ENCODE measurements around the gene SF3B2. TPM values are rescaled to one million over a fixed set of nuclear protein-coding genes. Genes with fewer than 3 reads are reported as not detected.

The SF3B2 gene
- total RNA-seq, 2 donors from 2014 or later = 112 to 255 TPM

GRCh38 chr11:66016793-66017177, 35.4 kb upstream of the SF3B2 start:
- no peak overlapping the region for H3K27ac ChIP-seq
- no peaks in the 10 kb centered on the region for H3K9me3 ChIP-seq
- H3K36me3 ChIP-seq (replicated peaks in 1 of 2; ENCODE audit: insufficient read depth in 1 of 2, low read depth in 2 of 2) = no peaks in the 10 kb centered on the region
- intact Hi-C loops (cut with DNase I) = no loop called here
- DNase-seq = no peak
- no peaks in the 10 kb centered on the region for H3K4me1 ChIP-seq
- 82% methylated on average over 10 of the region's 10 CpGs; no CpG with 5 or more reads in 1 of the 2 donors for WGBS, 2 donors
- ATAC-seq = no peak
- no peaks in the 10 kb centered on the region for H3K27me3 ChIP-seq
- TF ChIP-seq, protein P1, sequence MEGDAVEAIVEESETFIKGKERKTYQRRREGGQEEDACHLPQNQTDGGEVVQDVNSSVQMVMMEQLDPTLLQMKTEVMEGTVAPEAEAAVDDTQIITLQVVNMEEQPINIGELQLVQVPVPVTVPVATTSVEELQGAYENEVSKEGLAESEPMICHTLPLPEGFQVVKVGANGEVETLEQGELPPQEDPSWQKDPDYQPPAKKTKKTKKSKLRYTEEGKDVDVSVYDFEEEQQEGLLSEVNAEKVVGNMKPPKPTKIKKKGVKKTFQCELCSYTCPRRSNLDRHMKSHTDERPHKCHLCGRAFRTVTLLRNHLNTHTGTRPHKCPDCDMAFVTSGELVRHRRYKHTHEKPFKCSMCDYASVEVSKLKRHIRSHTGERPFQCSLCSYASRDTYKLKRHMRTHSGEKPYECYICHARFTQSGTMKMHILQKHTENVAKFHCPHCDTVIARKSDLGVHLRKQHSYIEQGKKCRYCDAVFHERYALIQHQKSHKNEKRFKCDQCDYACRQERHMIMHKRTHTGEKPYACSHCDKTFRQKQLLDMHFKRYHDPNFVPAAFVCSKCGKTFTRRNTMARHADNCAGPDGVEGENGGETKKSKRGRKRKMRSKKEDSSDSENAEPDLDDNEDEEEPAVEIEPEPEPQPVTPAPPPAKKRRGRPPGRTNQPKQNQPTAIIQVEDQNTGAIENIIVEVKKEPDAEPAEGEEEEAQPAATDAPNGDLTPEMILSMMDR (IDR thresholded peaks at IDR 0.05) = no peak
- no peak for TF ChIP-seq POLR2A (IDR thresholded peaks at IDR 0.05)
- H3K4me3 ChIP-seq = no peak overlapping the region

GRCh38 chr11:66017321-66017720, 34.8 kb upstream of the SF3B2 start:
- Histone ChIP-seq H3K36me3 (replicated peaks in 1 of 2; ENCODE audit: insufficient read depth in 1 of 2, low read depth in 2 of 2) (no peaks in the 10 kb centered on the region), H3K9me3 (no peaks in the 10 kb centered on the region), H3K27ac (no peak overlapping the region), H3K4me1 (peaks cover 4% of the 10 kb centered on the region), H3K27me3 (no peaks in the 10 kb centered on the region), H3K4me3 (no peak overlapping the region)
- intact Hi-C loops (cut with DNase I) = no loop called here
- DNase-seq (no peak), ATAC-seq (no peak)
- WGBS, 2 donors = 72% methylated on average over 4 of the region's 4 CpGs
- TF ChIP-seq, protein P1 (IDR thresholded peaks at IDR 0.05) = no peak
- TF ChIP-seq POLR2A (IDR thresholded peaks at IDR 0.05) = no peak

- Histone ChIP-seq H3K27me3 (no peaks in the 10 kb centered on the region), H3K27ac (no peak overlapping the region), H3K9me3 (no peaks in the 10 kb centered on the region), H3K36me3 (replicated peaks in 1 of 2; ENCODE audit: insufficient read depth in 1 of 2, low read depth in 2 of 2) (no peaks in the 10 kb centered on the region), H3K4me1 (peaks cover 11% of the 10 kb centered on the region), H3K4me3 (no peak overlapping the region)
- no peak for TF ChIP-seq POLR2A (IDR thresholded peaks at IDR 0.05)
- TF ChIP-seq, protein P1 (IDR thresholded peaks at IDR 0.05) = no peak
- 67 to 78% methylated on average over 6 to 8 of the region's 8 CpGs for WGBS, 2 donors
- intact Hi-C loops (cut with DNase I) = no loop called here
- ATAC-seq = no peak
- no peak for DNase-seq
Measured at GRCh38 chr11:66020212-66020611, 32.0 kb upstream of the SF3B2 start.

DNA sequence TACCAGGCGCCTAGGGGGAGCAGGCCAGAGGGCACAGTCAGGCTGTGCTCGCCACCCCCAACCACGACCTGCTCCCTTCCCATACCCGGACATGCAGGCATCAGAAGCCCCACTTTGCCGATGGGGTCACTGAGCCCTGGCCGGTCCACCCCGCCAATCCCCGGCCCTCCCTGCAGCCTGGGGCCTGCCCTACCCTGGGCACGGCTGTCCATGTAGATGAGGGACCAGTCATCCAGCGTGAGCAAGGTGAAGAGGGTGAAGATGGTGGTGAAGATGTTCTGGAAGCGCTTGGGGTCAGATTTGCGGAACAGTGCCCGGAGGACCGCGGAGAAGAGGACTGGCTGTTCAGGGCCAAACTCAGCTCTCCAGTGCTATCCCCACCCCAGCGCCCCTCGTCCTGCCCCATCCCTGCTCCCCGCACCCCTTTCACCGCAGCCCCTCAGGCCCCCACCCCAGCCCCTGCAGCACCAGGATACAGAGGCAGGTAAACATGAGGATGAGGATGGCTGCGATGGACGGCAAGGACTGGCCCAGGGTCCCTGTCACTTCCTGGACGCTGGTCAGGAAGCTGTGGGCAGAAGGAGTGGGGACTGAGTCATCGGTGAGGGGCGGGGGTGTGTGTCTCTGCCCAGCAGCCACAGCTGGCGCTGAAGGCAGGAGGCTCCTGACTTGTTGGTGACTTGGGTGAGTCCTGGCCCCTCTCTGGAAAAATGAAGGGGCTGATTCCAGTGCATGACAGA, 31.4 kb upstream of the SF3B2 start:
- 75 to 81% methylated on average over 10 to 25 of the region's 25 CpGs for WGBS, 2 donors
- no peaks in the 10 kb centered on the region for H3K27me3 ChIP-seq
- peaks cover 11% of the 10 kb centered on the region for H3K4me1 ChIP-seq
- ATAC-seq (no peak), DNase-seq (peak in 1 of 4 donors; percentile 54)
- H3K36me3 ChIP-seq (replicated peaks in 1 of 2; ENCODE audit: insufficient read depth in 1 of 2, low read depth in 2 of 2) = no peaks in the 10 kb centered on the region
- no peak overlapping the region for H3K27ac ChIP-seq
- H3K4me3 ChIP-seq = no peak overlapping the region
- no peaks in the 10 kb centered on the region for H3K9me3 ChIP-seq
- no peak for TF ChIP-seq POLR2A (IDR thresholded peaks at IDR 0.05)
- TF ChIP-seq, protein P1 (IDR thresholded peaks at IDR 0.05) = no peak
- intact Hi-C loops (cut with DNase I) = no loop called here

Data from body of pancreas (tissue), 4 donors.